Stimulated activated naive CD8-positive, alpha-beta T cell treated with anti-CD3 and anti-CD28 coated beads, Interleukin-15, Interleukin-2, amounts not matched to agents 100 U/mL and 50 U/mL, for 24 hours (primary cell): ENCODE data around the gene C19orf73.

Source experiments
- ATAC-seq: fragments of 150-1000 bp; cut with Tn5 transposase; one replicate; pipeline ENCODE4 v1.10.0; 2021
- DNase-seq: peaks from one replicate; pipeline ENCODE4 v3.0.0; 2021

The C19orf73 gene, protein sequence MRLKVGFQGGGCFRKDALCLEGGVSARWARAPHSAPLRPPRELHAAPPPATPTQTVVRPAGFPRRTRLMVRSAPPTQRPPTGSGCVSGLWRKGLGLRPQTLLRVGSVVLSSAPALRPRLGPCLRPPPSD

DNA sequence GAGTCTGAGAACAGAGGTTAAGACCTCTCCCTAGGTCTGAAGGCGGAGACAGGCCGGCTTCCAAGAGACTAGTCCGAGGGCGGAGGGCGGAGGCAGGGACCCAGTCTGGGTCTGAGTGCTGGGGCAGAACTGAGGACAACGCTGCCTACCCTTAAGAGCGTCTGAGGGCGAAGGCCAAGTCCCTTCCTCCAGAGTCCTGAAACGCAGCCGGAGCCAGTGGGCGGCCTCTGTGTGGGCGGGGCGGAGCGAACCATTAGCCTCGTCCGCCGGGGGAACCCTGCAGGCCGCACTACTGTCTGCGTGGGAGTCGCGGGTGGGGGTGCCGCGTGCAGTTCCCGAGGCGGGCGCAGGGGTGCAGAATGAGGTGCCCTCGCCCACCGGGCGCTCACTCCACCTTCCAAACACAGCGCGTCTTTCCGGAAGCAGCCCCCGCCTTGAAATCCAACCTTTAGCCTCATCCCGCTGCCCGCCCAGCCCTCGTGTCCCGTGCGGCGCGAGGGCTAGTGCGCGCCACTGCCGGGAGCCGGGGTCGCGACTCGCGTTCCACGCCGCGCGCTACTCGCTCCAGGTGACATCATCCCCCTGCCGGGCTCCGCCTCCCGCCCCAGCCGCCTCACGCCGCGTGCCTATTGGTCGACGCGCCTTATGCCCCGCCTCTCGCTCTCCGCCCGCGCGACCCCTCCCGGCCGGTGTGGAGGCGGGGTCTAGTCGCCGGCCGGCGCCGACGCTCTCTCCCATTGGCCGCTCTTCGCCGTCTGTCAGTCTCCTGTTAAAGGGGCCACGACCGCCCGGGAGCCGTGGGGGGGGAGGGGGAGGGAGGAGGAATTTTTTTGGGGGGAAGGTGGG, at the start of gene C19orf73:
C19orf73 (minus strand) TSS at position 579 of the 846 bp plus-strand sequence; CDS start at position 458, 121 bp downstream.
- ATAC-seq (peak; percentile 80), DNase-seq (peak; percentile 96)

DNA sequence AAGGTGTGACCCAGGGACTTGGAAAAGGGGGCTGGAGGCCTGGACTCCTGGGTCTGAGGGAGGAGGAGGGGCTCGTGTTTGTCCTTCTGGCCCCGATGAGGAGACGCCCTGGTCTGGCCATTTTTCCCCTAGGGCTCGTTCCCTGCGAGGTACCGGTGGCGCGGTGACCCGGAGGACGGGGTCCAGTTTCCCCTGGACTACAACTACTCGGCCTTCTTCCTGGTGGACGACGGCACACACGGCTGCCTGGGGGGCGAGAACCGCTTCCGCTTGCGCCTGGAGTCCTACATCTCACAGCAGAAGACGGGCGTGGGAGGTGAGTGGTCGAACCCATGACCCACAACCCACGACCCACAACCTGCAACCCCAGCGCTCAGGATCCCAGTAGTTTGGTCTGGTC, 49.5 kb upstream of the C19orf73 start:
- ATAC-seq (no peak), DNase-seq (no peak)

DNA sequence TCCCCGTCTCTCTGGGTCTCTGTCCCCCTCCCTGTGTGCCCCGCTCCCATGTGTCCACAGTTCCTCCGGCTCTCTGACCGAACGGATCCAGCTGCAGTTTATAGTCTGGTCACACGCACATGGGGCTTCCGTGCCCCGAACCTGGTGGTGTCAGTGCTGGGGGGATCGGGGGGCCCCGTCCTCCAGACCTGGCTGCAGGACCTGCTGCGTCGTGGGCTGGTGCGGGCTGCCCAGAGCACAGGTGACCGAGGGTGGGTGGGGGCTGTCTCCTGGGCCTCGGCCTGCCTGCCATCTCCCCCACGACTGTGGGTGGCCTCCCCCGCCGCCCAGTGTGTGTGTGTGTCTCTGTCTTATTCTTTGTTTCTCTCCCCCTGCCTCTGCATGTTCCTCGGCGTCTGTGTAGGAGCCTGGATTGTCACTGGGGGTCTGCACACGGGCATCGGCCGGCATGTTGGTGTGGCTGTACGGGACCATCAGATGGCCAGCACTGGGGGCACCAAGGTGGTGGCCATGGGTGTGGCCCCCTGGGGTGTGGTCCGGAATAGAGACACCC, 49.0 kb upstream of the C19orf73 start:
- DNase-seq = no peak
- ATAC-seq = no peak

DNA sequence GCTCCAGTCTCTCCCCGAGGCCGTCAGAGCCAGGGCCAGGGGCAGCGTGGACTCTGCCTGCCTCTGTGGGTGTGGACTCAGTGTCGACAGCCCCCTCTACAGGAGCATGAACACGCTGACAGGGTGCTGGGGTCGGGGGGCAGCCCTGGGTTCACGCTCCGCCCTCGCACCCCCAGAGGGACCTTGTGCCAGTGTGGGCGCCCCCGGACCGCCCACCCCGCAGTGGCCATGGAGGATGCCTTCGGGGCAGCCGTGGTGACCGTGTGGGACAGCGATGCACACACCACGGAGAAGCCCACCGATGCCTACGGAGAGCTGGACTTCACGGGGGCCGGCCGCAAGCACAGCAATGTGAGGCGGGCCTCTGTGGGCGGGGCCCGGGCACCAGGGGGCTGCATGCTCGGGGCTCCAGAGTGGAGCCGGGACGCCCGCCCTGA, 46.9 kb upstream of the C19orf73 start:
- no peak for DNase-seq
- no peak for ATAC-seq

DNA sequence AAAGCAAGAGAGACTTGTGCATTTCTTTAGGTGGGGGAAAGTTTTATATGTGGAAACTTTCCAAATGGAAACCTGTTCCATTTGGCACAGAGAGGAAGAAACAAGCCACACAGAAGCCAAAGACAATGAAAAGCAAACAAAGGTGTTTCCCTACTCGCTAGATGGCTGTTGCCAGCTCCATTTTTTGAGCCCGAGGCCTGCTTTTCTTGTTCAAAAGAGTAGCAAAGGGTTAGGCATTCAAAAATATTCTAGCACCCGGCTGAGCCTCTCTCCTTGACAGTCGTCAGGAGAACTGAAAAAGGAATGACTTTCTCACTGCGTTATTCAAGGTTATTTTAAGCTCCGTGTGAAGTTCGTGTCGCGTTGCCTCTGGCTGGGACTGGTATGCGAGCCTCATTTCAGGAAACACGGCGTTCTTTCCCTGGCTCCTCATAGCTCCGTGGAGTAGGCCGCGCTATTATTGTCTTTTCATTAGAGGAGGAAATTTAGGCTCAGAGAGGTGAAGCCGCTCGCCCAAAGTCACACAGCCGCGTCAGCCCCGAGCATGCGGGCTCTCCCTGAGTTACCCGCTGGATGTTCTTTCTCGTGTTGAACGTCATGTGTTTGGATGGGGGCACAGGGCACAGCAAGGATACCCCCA, 46.3 kb upstream of the C19orf73 start:
- DNase-seq (no peak), ATAC-seq (no peak)

DNA sequence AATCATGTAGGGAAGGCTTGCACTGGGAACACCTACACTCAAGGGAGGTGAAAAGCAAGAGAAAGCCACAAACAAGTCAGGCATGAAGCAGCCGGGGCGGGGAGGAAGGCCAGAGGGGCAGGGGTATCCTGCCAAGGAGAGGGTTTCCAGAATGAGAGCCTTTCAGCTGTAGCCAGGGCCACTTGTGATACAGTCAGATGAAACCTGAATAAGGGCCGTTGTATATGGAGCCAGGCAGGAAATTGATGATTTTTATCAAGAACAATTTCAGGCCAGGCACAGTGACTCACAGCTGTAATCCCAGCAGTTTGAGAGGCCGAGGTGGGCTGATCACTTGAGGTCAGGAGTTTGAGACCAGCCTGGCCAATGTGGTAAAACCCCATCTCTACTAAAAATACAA, 43.0 kb upstream of the C19orf73 start:
- DNase-seq = no peak
- ATAC-seq = no peak

DNA sequence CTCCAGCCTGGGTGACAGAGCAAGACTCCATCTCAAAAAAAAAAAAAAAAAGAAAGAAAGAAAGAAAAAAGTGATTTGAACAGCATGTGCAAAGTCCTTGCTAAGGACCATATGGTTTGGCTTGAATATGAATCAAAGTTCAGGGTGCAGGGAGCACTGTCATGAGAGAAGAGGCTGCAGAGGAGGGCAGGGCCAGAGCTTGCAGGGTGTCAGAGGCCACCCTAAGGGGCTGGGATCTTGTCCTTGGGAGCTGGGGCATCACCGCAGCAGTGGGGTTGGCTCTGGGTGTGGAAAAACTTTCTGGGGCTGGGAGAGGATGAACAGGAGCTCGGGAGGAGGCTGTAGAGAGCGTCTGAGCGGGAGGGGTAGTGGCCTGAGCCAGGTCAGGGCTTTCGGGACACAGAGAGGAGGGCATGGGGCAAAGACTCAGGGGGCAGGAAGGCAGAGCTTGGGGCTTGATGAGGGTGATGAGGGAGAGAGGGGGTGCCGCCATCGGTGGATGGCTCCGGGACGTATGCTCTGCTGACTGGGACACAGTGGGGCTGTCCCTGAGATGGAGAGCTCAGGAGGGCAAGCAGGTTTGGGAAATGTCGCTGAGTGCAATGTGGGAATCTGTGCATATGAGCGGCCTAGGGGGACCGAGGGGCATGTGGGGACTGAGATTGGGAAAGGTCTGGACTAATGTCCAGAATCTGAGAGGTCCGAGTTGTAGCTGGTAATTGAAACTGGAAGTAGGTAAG, 41.7 kb upstream of the C19orf73 start:
- ATAC-seq (no peak), DNase-seq (no peak)

DNA sequence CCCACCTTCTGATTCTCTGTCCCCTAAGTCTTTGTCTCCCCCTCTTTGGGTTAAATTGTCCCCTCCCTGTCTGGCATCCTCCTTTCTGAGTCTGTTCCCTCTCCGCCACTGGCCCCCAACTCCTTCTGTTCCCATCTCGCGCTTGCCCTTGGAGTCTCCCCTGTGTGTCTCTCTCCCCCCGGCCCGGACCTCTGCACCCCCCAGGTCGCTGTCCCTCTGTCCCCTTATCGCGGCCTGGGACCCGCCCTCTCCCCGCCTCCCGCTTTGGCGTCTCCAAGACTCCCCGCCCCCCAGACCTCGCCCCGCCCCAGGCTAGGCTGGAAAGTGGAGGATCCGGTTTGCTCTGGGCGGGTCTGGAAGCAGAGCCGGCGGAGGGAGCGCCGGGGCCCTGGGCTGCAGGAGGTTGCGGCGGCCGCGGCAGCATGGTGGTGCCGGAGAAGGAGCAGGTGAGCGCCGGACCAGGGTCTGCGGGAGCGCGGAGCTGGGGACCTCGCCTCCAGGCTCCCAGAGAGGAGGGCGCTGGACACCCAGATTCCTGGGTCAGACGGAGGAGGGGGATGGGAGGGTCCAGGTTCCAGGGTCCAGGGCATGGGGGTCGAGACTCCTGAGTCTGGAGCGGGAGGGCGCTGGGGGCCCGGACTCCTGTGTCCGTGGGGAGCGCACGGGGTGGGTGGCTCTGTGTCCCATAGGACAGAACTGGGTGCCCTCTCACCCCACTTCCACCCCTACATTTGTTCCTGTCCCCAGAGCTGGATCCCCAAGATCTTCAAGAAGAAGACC, 38.7 kb upstream of the C19orf73 start, which contains the start of gene TRPM4:
TRPM4 (plus strand) TSS at position 348 of the 780 bp plus-strand sequence; CDS start at position 423, 75 bp downstream.
- peak; percentile 67 for DNase-seq
- peak; percentile 71 for ATAC-seq

DNA sequence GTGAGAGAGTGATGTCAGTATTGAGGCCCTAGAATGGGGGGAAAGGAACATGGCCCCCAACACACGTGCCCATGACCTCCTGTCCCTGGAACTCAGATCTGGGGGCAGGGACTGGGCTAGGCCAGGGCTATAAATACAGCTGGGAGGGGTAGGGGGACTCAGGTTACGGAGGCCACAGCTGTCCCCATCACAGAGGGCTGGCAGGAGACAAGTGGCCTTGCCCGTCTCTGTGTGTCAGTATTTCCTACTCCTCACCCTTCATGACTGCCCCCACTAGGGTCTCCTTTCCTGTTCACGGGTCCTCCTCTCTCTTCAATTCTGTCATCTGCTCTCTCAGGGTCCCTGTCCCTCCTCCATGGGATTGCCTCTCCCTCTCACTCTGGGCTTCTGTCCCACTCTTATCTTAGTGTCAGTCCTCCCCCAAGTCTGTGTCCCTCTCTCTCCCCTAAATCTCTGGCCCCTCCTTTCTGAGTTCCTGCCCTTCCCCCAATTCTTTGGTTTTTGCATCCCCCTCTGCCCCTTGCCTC, 36.9 kb upstream of the C19orf73 start:
- ATAC-seq (no peak), DNase-seq (no peak)

DNA sequence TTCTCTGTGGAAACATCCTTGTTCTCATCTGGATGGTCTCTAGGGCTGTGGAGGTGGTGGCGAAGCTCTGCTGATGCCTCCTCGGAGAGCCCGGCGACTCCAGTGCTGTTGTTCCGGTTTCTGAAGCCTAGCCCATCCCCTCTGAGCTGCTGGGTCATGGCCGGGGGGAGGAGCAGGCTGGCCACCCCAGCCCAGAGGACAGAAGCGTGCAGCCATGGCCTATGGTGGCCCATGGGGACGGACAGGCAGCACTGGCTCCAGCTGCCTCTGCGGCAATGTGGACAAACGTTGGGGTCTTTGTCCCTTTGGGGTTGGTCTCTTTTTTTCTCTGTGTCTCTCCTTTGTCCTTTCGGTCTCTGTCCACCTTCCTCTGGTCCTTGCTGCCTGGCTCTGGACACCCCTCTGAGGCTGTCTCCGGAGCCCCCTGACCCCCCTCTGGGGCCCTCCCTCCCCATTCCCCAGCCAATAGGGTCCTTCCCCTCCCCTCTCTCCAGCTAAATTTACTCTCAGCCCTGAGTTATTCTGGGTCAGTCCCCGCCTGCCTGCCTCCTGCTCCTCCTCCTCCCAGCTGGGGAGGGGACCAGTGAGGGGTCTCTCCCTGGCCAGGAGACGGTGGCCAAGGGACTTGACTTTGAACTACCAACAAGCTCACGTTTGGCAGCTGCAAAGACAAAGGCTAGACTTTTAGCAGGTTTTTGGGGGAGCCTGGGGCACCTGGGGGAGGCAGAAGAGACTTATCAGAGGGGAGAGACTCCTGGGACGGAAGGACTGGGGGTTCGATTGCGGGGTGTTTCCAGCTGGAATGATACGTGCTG, 36.3 kb upstream of the C19orf73 start, which contains the start of gene HRC:
HRC (minus strand) TSS at position 392 of the 815 bp plus-strand sequence; CDS start at position 233, 159 bp downstream.
- ATAC-seq (no peak), DNase-seq (no peak)

DNA sequence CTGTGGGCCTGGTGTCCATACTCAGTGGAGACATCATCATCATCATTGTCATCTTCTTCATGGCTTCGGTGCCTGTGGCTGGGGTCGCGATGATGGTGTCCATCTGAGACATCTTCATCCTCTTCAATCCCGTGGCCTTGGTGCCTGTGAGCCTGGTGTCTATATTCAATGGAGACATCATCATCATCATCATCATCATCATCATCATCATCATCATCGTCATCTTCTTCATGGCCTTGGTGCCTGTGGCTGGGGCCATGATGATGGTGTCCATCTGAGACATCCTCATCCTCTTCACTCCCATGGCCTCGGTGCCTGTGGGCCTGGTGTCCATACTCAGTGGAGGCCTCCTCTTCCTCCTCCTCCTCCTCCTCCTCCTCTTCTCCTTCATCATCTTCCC, 35.3 kb upstream of the C19orf73 start:
- DNase-seq (no peak), ATAC-seq (no peak)

DNA sequence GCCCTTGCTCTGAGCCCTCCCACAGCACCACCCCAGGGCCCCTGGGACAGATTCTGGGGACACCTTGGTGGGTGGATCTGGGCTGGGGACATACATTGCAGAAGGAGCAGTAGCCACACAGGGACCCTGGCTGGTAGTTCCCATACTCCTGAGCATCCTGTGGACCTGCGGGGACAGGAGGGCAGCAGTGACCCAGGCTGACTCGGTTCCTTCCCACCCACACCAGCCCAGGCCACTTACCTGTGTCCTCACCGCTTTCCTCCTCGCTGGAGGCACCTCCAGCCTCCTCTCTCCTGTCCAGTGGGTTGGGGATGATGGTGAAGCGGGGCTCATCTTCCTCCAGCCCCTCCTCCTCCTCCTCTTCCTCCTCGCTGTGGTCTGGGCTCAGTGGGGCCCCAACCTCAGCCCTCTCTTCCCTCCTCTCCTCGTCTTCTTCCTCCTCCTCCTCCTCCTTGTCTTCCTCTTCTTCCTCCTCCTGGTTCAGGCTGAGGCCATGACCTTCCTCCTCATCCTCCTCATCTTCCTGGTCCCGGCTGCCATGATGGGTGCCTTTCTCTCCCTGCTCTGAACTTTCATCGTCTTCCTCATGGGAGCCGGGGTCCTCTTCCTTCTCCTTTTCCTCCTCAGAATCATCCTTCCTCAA, 34.3 kb upstream of the C19orf73 start:
- DNase-seq (no peak), ATAC-seq (no peak)

DNA sequence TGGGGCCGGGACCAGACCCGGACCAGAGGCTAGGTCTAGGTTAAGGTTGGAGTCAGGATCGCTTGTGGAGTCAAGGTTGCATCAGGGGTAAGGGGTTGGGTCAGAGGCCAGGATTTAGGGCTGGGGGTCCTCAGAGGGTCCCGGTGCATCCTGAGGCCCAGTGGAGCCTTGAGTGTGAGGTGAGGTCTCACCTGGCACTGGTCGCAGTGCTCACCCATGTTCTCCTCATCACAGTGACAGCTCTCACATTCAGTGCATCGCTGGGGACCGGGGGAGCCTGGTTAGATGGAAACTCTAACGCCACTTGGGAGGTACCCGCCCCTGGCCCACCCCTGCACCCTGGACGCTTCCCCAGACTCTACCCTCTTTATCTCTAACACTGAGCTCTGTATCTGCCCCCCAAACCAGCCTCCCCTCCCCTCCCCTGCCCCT, 33.2 kb upstream of the C19orf73 start:
- no peak for DNase-seq
- no peak for ATAC-seq

DNA sequence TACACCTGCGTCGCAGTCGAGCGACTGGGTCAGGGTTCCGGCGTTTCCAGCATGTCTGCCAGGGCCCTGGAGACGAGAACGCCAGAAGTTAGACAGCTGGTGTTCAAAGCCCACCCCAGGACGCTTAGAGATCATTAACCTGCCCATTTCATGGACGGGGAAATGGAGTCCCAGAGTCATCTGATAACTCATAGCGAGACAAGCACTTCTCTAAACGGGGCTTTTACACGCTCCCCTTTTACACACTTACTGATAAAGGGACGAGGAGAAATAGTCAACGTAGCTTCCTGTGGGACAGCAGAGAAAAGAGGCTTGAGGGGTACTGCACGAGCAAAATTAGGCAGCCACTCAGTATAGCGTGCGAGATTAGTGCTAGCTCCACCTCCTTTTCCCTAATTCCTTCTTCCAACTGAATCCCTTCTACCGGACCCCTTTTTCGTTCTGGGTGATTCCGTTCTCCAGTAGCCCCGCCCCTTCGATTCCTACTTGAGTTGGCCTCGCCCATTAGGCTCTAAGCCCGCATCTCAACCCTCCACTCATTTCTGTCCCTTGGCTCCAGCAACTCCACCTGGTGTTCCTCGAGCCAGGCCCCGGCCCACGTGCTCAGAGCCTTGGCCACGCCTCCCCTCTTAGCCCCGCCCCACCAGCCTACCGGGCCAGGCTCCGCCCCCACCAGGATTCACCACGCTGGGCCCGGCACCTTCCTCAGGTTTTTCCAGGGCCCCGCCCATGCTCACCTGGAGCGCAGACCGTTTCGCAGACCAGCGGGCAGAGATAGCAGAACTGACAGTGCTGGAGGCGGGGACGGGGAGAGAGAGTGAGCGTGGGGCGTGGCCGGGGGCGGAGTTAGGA, 32.5 kb upstream of the C19orf73 start:
- ATAC-seq (no peak), DNase-seq (peak; percentile 51)

DNA sequence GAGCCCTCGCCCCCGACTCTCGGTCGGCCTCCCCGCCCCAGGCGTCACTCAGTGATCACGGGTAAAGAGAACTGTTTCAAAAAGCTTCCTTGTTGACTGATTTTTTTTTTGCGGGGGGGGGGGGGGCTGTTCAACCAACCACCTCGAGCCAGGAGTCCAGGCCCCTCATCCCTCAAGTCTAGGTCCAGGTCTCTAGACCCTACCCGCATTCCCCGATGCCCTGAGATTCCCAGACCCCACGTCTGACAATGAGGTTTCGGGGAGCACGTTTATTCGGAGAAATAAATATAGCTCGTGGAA, 32.0 kb upstream of the C19orf73 start:
- ATAC-seq (no peak), DNase-seq (no peak)

DNA sequence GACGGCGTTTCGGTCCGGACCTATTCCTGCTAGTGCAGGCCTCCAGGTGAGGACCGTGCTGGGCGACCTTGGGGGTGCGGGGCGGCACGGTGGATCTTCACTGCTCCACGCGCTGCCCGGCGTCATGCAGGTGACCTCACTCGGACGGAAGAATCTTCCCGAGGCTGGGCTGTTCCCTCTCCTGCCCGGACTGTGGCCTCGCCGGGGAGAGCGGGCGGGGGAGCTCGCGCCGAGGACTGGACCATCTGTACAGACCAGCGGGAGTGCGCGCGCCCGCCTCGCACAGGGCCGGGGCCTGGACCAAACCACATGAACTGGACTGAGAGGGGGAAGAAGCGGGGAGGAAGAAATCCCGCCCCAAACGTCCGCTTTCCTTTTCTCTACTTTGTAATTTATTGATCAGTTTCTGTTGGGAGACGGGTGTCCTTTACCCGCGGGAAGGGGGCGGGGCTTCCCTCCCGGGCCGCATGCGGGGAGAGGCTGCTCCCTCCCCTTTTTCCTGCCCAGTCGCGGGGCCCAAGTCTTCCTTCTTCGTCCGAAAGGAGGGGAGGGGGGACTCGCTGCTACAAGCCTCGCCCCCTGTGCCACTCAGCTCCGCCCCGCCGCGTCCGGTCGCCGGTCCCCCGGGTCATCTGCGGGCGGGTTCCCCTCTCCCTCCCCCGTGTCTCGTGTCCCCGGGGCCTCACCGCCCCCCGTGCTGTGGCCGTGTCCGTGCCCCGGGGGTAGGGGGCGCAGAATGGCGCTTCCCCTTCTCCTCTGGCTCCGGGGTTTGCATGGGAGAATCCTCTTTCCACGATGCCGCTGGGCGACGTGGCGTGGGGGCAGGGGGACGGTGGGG, 31.4 kb upstream of the C19orf73 start:
- DNase-seq (peak; percentile 61), ATAC-seq (peak; percentile 28)

DNA sequence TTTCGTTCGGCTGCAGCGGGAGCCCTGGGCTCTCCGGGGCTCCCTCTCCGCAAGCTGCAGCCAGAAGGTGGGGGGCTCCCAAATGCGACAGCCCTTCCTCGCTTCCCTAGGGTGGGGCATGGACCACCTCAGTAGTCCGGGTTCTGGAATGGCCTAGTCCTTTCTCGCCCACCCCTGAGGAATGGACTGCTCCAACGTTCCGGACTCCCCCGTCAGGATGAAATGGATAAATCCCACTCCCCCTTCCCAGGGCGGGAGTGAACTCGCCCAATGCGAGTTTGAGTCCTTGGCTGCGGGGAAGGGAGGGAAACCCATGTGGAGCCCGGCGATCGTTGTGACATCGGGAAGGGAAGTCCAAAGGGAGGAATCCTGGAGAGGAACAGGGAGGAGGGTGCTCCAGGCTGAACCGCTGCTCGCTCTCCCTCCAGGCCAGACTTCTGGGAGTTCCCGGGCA, 30.7 kb upstream of the C19orf73 start:
- ATAC-seq (no peak), DNase-seq (no peak)
